Aorta (tissue), 5 donors: ENCODE data around the gene DGKB. TPM values are rescaled to one million over a fixed set of nuclear protein-coding genes. Genes with fewer than 3 reads are reported as not detected.

Experiments used
- ATAC-seq: fragments of 200-7000 bp; cut with Tn5 transposase; one replicate; pipeline ENCODE4 v1.9.1; 2022; ENCODE audit warnings: moderate library complexity; ENCODE audit not compliant: low FRiP score
- DNase-seq, 2 donors: peaks; one replicate each; pipeline ENCODE4 v3.0.0-alpha.2; 2020
- H3K27ac ChIP-seq, 2 donors: one replicate each; pipeline ENCODE4 v1.5.1; 2013; ENCODE audit warnings: low read length in 2 of 2, mild to moderate bottlenecking in 2 of 2, moderate library complexity in 2 of 2, control low read depth in 1 of 2, inconsistent platforms in 1 of 2, low read depth in 1 of 2
- H3K27me3 ChIP-seq, 2 donors: one replicate each; pipeline ENCODE4 v1.6.1; 2013; ENCODE audit warnings: control low read depth in 1 of 2, low read length in 1 of 2, mild to moderate bottlenecking in 1 of 2, moderate library complexity in 1 of 2; ENCODE audit not compliant: insufficient read depth in 2 of 2, control insufficient read depth in 1 of 2
- H3K36me3 ChIP-seq, 2 donors: one replicate each; pipeline ENCODE4 v1.6.1; 2013; ENCODE audit warnings: control low read depth in 1 of 2, low read length in 1 of 2, mild to moderate bottlenecking in 1 of 2; ENCODE audit not compliant: insufficient read depth in 2 of 2, control insufficient read depth in 1 of 2
- H3K4me1 ChIP-seq, 2 donors: one replicate each; pipeline ENCODE4 v1.6.1; 2013; ENCODE audit warnings: low read length in 2 of 2, control low read depth in 1 of 2, mild to moderate bottlenecking in 1 of 2, moderate library complexity in 1 of 2; ENCODE audit not compliant: insufficient read depth in 2 of 2, control insufficient read depth in 1 of 2
- H3K4me3 ChIP-seq, 2 donors: one replicate each; pipeline ENCODE4 v1.5.1; 2013; ENCODE audit warnings: low read length in 2 of 2, control low read depth in 1 of 2, mild to moderate bottlenecking in 1 of 2
- H3K9me3 ChIP-seq: one replicate; pipeline ENCODE4 v1.6.1; 2013; ENCODE audit warnings: mild to moderate bottlenecking, low read length; ENCODE audit not compliant: control insufficient read depth
- WGBS, 2 donors: extraction: QIAGEN DNeasy Blood & Tissue Kit; methylation state at CpG; one replicate each; pipeline ENCODE4 v1.1.7; 2013; 5-methylcytosine and 5-hydroxymethylcytosine counted together
- intact Hi-C, 2 donors: fragments of 100-400 bp; cut with DNase I; formaldehyde crosslinking; loops; one replicate each; pipeline versions ENCODE4 v1.14.2 to v1.15.0; 2022
- polyA plus RNA-seq, 2 donors: library from polyadenylated mRNA; stranded (reverse); fragments of 200-250 nt; gene quantifications; one replicate each; pipeline ENCODE4 v1.2.3, GENCODE V29; 2013
- total RNA-seq, 2 donors: library from RNA; stranded (reverse); fragmentation: NEBNext Ultra II Directional; extraction: Animal tissue kit (Norgen Biotek cat#: 25700); gene quantifications; one replicate each; pipeline ENCODE4 v1.2.1, GENCODE V29; 2021
- donor health status: healthy with polysubstance abuse.
- donor health status: Bipolar disorder and iron deficiency.
- donor health status: DM: no; HTN: no; CAD: no.
- donor health status: DM: no; HTN: no; CAD: no.
- donor health status: DM: yes; HTN: yes; CAD: no.

Gene DGKB
- total and polyA plus RNA-seq, 4 donors: 0.96 to 1.1 TPM; not detected in 2

DNA sequence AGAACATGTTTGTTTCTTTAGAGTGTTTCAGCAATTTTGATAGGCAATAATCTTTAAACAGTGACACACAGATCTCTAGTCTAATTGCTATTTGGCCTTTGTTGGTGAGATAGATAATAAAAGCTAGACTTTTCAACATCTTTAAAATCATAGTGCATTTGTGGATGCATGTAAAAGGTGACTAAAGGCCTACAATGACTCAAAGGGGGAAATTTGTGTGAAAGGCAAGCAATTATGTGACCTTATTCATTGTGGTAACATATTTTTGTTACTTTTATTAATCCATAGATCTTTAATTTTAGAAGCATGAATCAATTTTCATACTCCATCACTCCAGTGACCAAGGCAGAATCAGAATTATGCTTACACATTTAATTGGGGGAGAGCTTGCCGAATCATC is 299.7 kb downstream of the DGKB start:
- no peaks in the 10 kb centered on the region for H3K27me3 ChIP-seq
- no peaks in the 10 kb centered on the region for H3K4me1 ChIP-seq
- intact Hi-C loops: no loop called here
- no peak overlapping the region for H3K4me3 ChIP-seq
- no peaks in the 10 kb centered on the region for H3K9me3 ChIP-seq
- 81 to 95% methylated on average over 1 of the region's 1 CpG for WGBS, 2 donors
- H3K27ac ChIP-seq: no peak overlapping the region
- no peaks in the 10 kb centered on the region for H3K36me3 ChIP-seq
- no peak for ATAC-seq
- no peak for DNase-seq

- H3K27ac ChIP-seq: no peak overlapping the region
- H3K4me3 ChIP-seq: no peak overlapping the region
- H3K9me3 ChIP-seq: no peaks in the 10 kb centered on the region
- ATAC-seq (peak; percentile 22), DNase-seq (no peak)
- no peaks in the 10 kb centered on the region for H3K36me3 ChIP-seq
- intact Hi-C loops: no loop called here
- WGBS, 2 donors: 81 to 92% methylated on average over 2 of the region's 2 CpGs
- H3K4me1 ChIP-seq: no peaks in the 10 kb centered on the region
- no peaks in the 10 kb centered on the region for H3K27me3 ChIP-seq
Measured at GRCh38 chr7:14600766-14601367, 301.7 kb downstream of the DGKB start.

DNA sequence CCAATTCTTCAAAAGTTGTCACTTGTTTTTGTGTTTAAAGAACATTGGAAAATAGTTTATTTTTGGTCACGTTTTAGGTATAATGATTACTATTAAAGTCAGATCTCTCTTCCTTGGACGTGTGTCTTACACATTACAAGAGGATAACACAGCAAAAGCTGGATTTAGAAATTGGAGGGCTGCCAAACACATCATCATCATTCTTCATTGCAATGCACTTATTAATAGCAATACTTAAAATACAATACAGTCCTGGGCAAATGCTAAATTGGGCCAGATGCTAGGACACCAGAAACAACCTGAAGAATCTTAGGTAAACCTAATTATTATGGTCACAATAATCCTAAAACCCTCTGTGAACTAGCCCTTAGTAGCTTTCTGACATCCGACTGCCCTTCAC is 303.6 kb downstream of the DGKB start:
- Histone ChIP-seq H3K36me3 (no peaks in the 10 kb centered on the region), H3K27me3 (no peaks in the 10 kb centered on the region), H3K4me3 (no peak overlapping the region), H3K27ac (no peak overlapping the region), H3K9me3 (no peaks in the 10 kb centered on the region), H3K4me1 (no peaks in the 10 kb centered on the region)
- intact Hi-C loops: no loop called here
- ATAC-seq: no peak
- 39 to 41% methylated on average over 3 of the region's 3 CpGs for WGBS, 2 donors
- no peak for DNase-seq

DNA sequence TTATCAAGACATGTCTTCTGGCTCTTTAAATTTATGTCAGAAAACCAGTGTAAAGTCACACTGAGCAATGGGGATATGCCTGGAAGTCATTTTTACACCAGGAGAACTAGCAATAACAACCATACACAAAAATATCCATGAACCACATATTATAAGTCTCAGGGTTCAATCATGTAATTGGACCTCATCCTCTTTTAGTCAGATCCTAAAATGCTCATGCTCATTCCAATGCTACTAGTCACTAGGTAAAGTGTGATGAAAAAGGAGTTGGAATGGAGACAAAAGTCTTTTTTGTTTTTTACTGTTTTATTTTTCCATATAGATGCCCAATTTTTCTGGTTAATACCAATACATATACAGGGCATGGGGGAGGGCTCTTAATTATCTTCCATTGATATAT is 306.1 kb downstream of the DGKB start:
- Histone ChIP-seq H3K4me3 (no peak overlapping the region), H3K27me3 (no peaks in the 10 kb centered on the region), H3K9me3 (no peaks in the 10 kb centered on the region), H3K4me1 (no peaks in the 10 kb centered on the region), H3K27ac (no peak overlapping the region), H3K36me3 (no peaks in the 10 kb centered on the region)
- no peak for ATAC-seq
- DNase-seq: no peak
- intact Hi-C loops: no loop called here

DNA sequence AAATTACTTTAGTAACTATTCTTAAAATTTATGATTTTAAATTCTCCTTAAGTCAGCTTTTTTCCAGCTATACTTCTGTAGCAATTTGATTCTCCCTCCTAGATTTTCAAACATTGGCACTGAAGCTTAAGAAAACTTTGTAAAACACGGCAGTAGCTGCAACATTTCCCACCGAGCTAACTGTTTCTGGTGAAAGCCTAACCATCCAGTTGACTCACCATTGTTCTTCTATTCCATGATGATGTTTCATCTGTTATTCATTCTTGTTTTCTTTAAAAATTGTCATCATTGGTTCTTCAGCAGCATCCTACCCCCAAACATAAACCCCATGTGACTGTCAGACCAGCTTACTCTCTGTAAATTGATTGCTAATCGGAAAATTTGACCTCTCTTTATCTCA is 312.3 kb downstream of the DGKB start:
- H3K4me1 ChIP-seq: no peaks in the 10 kb centered on the region
- no peaks in the 10 kb centered on the region for H3K27me3 ChIP-seq
- no peak for ATAC-seq
- no peak overlapping the region for H3K27ac ChIP-seq
- H3K36me3 ChIP-seq: no peaks in the 10 kb centered on the region
- WGBS, 2 donors: 48 to 58% methylated on average over 3 of the region's 3 CpGs
- peaks cover 2% of the 10 kb centered on the region for H3K9me3 ChIP-seq
- no peak overlapping the region for H3K4me3 ChIP-seq
- DNase-seq: no peak
- intact Hi-C loops: no loop called here

DNA sequence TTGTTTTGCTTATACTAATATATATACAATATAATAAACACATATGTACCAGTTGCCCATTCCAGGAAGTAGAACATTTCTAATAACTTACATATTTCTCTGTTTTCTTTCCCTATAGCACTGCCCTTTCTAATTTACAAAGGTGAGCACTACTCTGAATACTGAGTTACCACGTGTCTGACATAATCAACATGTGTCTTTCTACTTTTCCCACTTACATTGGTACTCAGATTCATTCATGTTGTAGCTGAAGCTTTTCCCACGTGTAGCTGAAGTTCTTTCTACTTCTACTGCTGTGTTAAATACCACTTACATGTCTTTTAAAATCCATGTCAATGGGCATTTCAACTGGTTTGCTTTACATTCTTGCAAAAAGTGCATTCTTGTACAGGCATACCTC is 317.3 kb downstream of the DGKB start:
- peak overlapping the region in 1 of 2 donors; percentile 8 for H3K4me3 ChIP-seq
- no peak overlapping the region for H3K27ac ChIP-seq
- no peaks in the 10 kb centered on the region for H3K4me1 ChIP-seq
- no peak for ATAC-seq
- H3K27me3 ChIP-seq: no peaks in the 10 kb centered on the region
- peaks cover 2% of the 10 kb centered on the region for H3K9me3 ChIP-seq
- H3K36me3 ChIP-seq: no peaks in the 10 kb centered on the region
- intact Hi-C loops: no loop called here
- WGBS, 2 donors: 76 to 82% methylated on average over 2 of the region's 2 CpGs
- DNase-seq: no peak

GRCh38 chr7:14583518-14583917 is 319.0 kb downstream of the DGKB start:
- no peak for DNase-seq
- Histone ChIP-seq H3K9me3 (peaks cover 2% of the 10 kb centered on the region), H3K27ac (no peak overlapping the region), H3K36me3 (no peaks in the 10 kb centered on the region), H3K27me3 (no peaks in the 10 kb centered on the region), H3K4me3 (no peak overlapping the region), H3K4me1 (no peaks in the 10 kb centered on the region)
- ATAC-seq: no peak
- intact Hi-C loops: no loop called here

DNA sequence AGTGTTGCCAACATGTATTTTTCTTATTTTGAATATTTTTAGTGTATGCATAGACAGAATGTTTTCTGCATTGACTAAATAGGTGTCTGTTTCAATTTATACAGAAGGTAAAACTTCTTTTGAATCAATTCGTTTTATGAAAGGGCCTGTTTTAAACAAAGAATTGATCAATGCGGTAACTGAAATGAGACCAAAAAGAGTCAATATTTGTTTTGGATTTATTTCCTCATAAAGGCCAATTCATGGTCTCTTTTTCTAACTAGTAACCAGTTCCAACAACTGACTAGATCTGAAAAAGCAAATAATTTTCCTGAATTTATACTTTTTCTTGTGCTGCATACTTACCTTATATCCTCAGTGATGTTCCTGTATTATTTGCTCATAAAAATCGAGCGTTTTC is 320.5 kb downstream of the DGKB start:
- peaks cover 2% of the 10 kb centered on the region for H3K9me3 ChIP-seq
- DNase-seq (no peak), ATAC-seq (no peak)
- H3K27ac ChIP-seq: no peak overlapping the region
- H3K36me3 ChIP-seq: no peaks in the 10 kb centered on the region
- intact Hi-C loops: no loop called here
- 73% methylated on average over 4 of the region's 4 CpGs for WGBS, 2 donors
- H3K27me3 ChIP-seq: no peaks in the 10 kb centered on the region
- no peak overlapping the region for H3K4me3 ChIP-seq
- no peaks in the 10 kb centered on the region for H3K4me1 ChIP-seq

GRCh38 chr7:14579971-14580370 is 322.6 kb downstream of the DGKB start:
- Histone ChIP-seq H3K27me3 (no peaks in the 10 kb centered on the region), H3K4me1 (no peaks in the 10 kb centered on the region), H3K4me3 (no peak overlapping the region), H3K36me3 (no peaks in the 10 kb centered on the region), H3K9me3 (no peaks in the 10 kb centered on the region), H3K27ac (no peak overlapping the region)
- WGBS, 2 donors: 68 to 71% methylated on average over 2 of the region's 2 CpGs
- intact Hi-C loops: no loop called here
- DNase-seq (no peak), ATAC-seq (no peak)
